CD14-positive monocyte (primary cell): ENCODE data around the gene RAB32. TPM values are rescaled to one million over a fixed set of nuclear protein-coding genes. Genes with fewer than 3 reads are reported as not detected.

Experiments
- DNase-seq, 3 donors: peaks; one replicate each; pipeline ENCODE4 v3.0.0-alpha.2; 2011 to 2022
- H2AFZ ChIP-seq: 2 replicates; pipeline ENCODE4 v1.6.0; 2012; ENCODE audit warnings: mild to moderate bottlenecking, low read depth, low read length, inconsistent platforms; ENCODE audit not compliant: insufficient read depth, poor library complexity, severe bottlenecking
- H3K27ac ChIP-seq, 2 donors: 1 replicate in 1 of 2; 2 replicates in 1 of 2; pipeline ENCODE4 v1.5.1; 2012 to 2013; ENCODE audit warnings: low read length in 2 of 2, control low read depth in 1 of 2, inconsistent platforms in 1 of 2, low read depth in 1 of 2, mild to moderate bottlenecking in 1 of 2
- H3K27me3 ChIP-seq, 2 donors: one replicate each; pipeline versions ENCODE4 v1.6.0 to v1.6.1; 2011 to 2013; ENCODE audit warnings: low read length in 2 of 2; ENCODE audit not compliant: control insufficient read depth in 2 of 2, insufficient read depth in 2 of 2
- H3K36me3 ChIP-seq, 2 donors: replicated peaks in 1 of 2; 1 replicate in 1 of 2; 2 replicates in 1 of 2; pipeline versions ENCODE4 v1.5.1 to v1.6.1; 2012 to 2013; ENCODE audit warnings: low read length in 2 of 2, control low read depth in 1 of 2, inconsistent platforms in 1 of 2, mild to moderate bottlenecking in 1 of 2; ENCODE audit not compliant: insufficient read depth in 2 of 2, control insufficient read depth in 1 of 2
- H3K4me1 ChIP-seq, 2 donors: 1 replicate in 1 of 2; 2 replicates in 1 of 2; pipeline versions ENCODE4 v1.5.1 to v1.6.1; 2012 to 2013; ENCODE audit warnings: low read length in 2 of 2, control low read depth in 1 of 2, inconsistent platforms in 1 of 2, mild to moderate bottlenecking in 1 of 2, moderate library complexity in 1 of 2; ENCODE audit not compliant: insufficient read depth in 2 of 2, control insufficient read depth in 1 of 2
- H3K4me2 ChIP-seq: replicated peaks from 2 replicates; pipeline ENCODE3; 2012; ENCODE audit warnings: low read length, moderate library complexity, mild to moderate bottlenecking; ENCODE audit not compliant: poor library complexity, severe bottlenecking; ENCODE audit errors: extremely low read depth
- H3K4me3 ChIP-seq, 3 experiments: fragments of 200-600 bp in 1 of 3; sonication (generic) in 1 of 3; replicated peaks in 1 of 3; 1 replicate in 2 of 3; 2 replicates in 1 of 3; pipeline ENCODE4 v1.5.1; 2011 to 2013; ENCODE audit warnings: low read length in 3 of 3, mild to moderate bottlenecking in 3 of 3, control low read depth in 2 of 3, low read depth in 2 of 3, inconsistent platforms in 1 of 3, moderate library complexity in 1 of 3
- H3K79me2 ChIP-seq: 2 replicates; pipeline ENCODE4 v1.6.0; 2012; ENCODE audit warnings: mild to moderate bottlenecking, control low read depth, inconsistent platforms, low read length, moderate library complexity; ENCODE audit not compliant: insufficient read depth
- H3K9ac ChIP-seq: 2 replicates; pipeline ENCODE4 v1.6.0; 2017; ENCODE audit warnings: low read length, mild to moderate bottlenecking; ENCODE audit not compliant: insufficient read depth, poor library complexity, severe bottlenecking
- H3K9me3 ChIP-seq, 2 donors: replicated peaks in 1 of 2; 1 replicate in 1 of 2; 2 replicates in 1 of 2; pipeline versions ENCODE4 v1.5.1 to v1.6.1; 2012 to 2013; ENCODE audit warnings: low read length in 2 of 2, control low read depth in 1 of 2; ENCODE audit not compliant: control insufficient read depth in 1 of 2, insufficient read depth in 1 of 2
- H4K20me1 ChIP-seq: 2 replicates; pipeline ENCODE4 v1.6.0; 2012; ENCODE audit warnings: mild to moderate bottlenecking, low read length, control low read depth, moderate library complexity; ENCODE audit not compliant: insufficient read depth
- H3K27ac Mint-ChIP-seq, 7 donors: one replicate each; pipeline ENCODE4 v1.8.0; 2020; ENCODE audit warnings: mild to moderate bottlenecking in 7 of 7, mixed read lengths in 7 of 7, moderate library complexity in 6 of 7, inconsistent platforms in 2 of 7
- H3K27me3 Mint-ChIP-seq, 3 donors: one replicate each; pipeline ENCODE4 v1.8.0; 2021 to 2022; ENCODE audit warnings: low read depth in 3 of 3, mild to moderate bottlenecking in 3 of 3, mixed read lengths in 3 of 3, moderate library complexity in 3 of 3, inconsistent platforms in 1 of 3
- H3K36me3 Mint-ChIP-seq, 2 donors: one replicate each; pipeline ENCODE4 v1.8.0; 2020; ENCODE audit warnings: mixed read lengths in 2 of 2, inconsistent platforms in 1 of 2, mild to moderate bottlenecking in 1 of 2
- H3K4me1 Mint-ChIP-seq: one replicate; pipeline ENCODE4 v1.8.0; 2020; ENCODE audit warnings: mild to moderate bottlenecking, mixed read lengths
- H3K4me3 Mint-ChIP-seq, 2 donors: one replicate each; pipeline ENCODE4 v1.8.0; 2020; ENCODE audit warnings: mild to moderate bottlenecking in 2 of 2, mixed read lengths in 2 of 2, moderate library complexity in 1 of 2
- H3K9me3 Mint-ChIP-seq, 7 donors: one replicate each; pipeline ENCODE4 v1.8.0; 2020 to 2022; ENCODE audit warnings: mixed read lengths in 7 of 7, mild to moderate bottlenecking in 6 of 7, moderate library complexity in 6 of 7, inconsistent platforms in 2 of 7
- WGBS: methylation state at CpG from one replicate; pipeline ENCODE4 v1.1.5; 2013; ENCODE audit warnings: missing lambda C conversion rate; ENCODE audit not compliant: insufficient coverage; 5-methylcytosine and 5-hydroxymethylcytosine counted together
- intact Hi-C, 2 donors: fragments of 100-400 bp; cut with micrococcal nuclease; formaldehyde crosslinking; loops; one replicate each; pipeline versions ENCODE4 v1.15.0 to v1.15.1; 2023
- polyA plus RNA-seq, 3 donors: library from polyadenylated mRNA; depleted of rRNA in 1 of 3; unstranded in 2 of 3; stranded (reverse) in 1 of 3; fragments of 300-500 nt in 2 of 3; fragments of >200 nt in 1 of 3; fragmentation: Illumina TruSeq in 2 of 3; gene quantifications; 1 replicate in 2 of 3; 2 replicates in 1 of 3; pipeline ENCODE4 v1.2.3, GENCODE V29; 2012 to 2021
- TF ChIP-seq, protein P1 (sequence below): fragments of 200-600 bp; IDR thresholded peaks from one replicate; pipeline ENCODE4 v1.8.0; 2022; ENCODE audit warnings: antibody characterized with exemption, mild to moderate bottlenecking

The RAB32 gene
- polyA plus RNA-seq, 3 donors, result 82.6 to 588 (median 429) TPM

- TF ChIP-seq, protein P1, sequence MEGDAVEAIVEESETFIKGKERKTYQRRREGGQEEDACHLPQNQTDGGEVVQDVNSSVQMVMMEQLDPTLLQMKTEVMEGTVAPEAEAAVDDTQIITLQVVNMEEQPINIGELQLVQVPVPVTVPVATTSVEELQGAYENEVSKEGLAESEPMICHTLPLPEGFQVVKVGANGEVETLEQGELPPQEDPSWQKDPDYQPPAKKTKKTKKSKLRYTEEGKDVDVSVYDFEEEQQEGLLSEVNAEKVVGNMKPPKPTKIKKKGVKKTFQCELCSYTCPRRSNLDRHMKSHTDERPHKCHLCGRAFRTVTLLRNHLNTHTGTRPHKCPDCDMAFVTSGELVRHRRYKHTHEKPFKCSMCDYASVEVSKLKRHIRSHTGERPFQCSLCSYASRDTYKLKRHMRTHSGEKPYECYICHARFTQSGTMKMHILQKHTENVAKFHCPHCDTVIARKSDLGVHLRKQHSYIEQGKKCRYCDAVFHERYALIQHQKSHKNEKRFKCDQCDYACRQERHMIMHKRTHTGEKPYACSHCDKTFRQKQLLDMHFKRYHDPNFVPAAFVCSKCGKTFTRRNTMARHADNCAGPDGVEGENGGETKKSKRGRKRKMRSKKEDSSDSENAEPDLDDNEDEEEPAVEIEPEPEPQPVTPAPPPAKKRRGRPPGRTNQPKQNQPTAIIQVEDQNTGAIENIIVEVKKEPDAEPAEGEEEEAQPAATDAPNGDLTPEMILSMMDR, result no peak
- H3K27me3 Mint-ChIP-seq, result no peaks in the 10 kb centered on the region
- Histone ChIP-seq H4K20me1 (no peaks in the 10 kb centered on the region), H3K4me1 (peaks cover 61 to 70% of the 10 kb centered on the region in 2 donors), H2AFZ (no peak overlapping the region), H3K79me2 (no peaks in the 10 kb centered on the region), H3K27ac (peak overlapping the region in 1 of 2 donors; percentile 52), H3K4me3 (peak overlapping the region in 1 of 3 experiments; percentile 63), H3K9ac (no peak overlapping the region), H3K4me2 (peak overlapping the region; percentile 71), H3K27me3 (no peaks in the 10 kb centered on the region), H3K36me3 (no peaks in the 10 kb centered on the region), H3K9me3 (no peaks in the 10 kb centered on the region)
- H3K4me1 Mint-ChIP-seq, result peaks cover 69% of the 10 kb centered on the region
- intact Hi-C loops, result loop anchor here (5.0 kb wide), 1 partner anchor 54 kb away; the partner anchor contains the start of gene RAB32 (in 2 of the 2)
- peaks cover 0 to 3% of the 10 kb centered on the region in 2 donors for H3K36me3 Mint-ChIP-seq
- peak; percentile 69 to 90 (median 89) for DNase-seq
- peak overlapping the region; percentile 33 to 91 (median 84) for H3K27ac Mint-ChIP-seq
- peak overlapping the region in 1 of 2 donors; percentile 46 for H3K4me3 Mint-ChIP-seq
- no peaks in the 10 kb centered on the region for H3K9me3 Mint-ChIP-seq
- no CpG with 5 or more reads among the region's 2 CpGs for whole genome bisulfite sequencing
Measured at GRCh38 chr6:146595972-146596731, 52.5 kb downstream of the RAB32 start.

DNA sequence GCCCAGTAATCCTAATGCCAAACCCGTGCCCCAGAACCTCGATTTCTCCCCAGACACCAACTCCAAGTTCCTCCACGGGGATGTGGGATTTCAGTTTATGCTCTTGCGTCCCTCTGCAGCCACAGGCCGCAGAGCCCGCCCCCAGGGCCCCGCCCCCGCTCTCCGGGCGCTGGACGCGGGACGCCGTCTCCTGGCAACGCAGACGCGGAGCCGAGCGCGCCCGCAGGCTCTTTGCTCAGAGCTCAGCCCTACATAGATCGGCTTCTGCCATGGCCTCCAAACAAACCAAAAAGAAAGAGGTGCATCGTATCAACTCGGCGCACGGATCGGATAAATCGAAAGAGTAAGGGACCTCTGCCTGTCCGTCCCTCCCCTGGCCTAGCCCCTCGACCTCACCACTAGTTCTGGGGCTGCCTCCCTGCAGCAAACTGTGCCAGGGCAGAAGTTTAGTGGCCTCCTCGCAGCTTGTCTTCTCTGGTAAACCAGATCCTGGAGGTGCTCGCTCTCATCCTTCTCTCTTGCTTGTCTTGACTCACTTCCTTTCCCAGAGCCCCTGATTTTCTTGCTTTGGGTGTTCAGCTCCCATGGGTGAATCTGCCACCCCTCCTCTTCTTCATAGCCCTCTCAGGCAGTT lies 55.3 kb downstream of the RAB32 start, which contains the start of gene ADGB:
Gene ADGB, plus strand, starts transcription at position 201 of the 634 bp plus-strand sequence. Its CDS starts 69 bp downstream, at position 270.
- H2AFZ ChIP-seq, result peak within 1 kb of the TSS; percentile 75
- intact Hi-C loops, result loop anchor here (5.0 kb wide), 1 partner anchor 57 kb away; the partner anchor contains the start of gene RAB32 (in 2 of the 2)
- 4% methylated on average over 30 of the region's 32 CpGs for WGBS
- Mint-ChIP-seq H3K27ac (peak within 1 kb of the TSS in 5 of 7 donors; percentile 40 to 86 (median 75)), H3K9me3 (no peaks in the 10 kb centered on the region), H3K27me3 (no peaks in the 10 kb centered on the region), H3K4me1 (peaks cover 53% of the 10 kb centered on the region), H3K36me3 (peaks cover 0 to 3% of the 10 kb centered on the region in 2 donors), H3K4me3 (peak within 1 kb of the TSS; percentile 88 to 93)
- H3K4me3 ChIP-seq, result peak within 1 kb of the TSS; percentile 41 to 77 (median 66)
- no peaks in the 10 kb centered on the region for H3K79me2 ChIP-seq
- no peaks in the 10 kb centered on the region for H3K36me3 ChIP-seq
- peak; percentile 40 to 48 (median 47) for DNase-seq
- H3K4me2 ChIP-seq, result peak within 1 kb of the TSS; percentile 76
- no peaks in the 10 kb centered on the region for H3K9me3 ChIP-seq
- TF ChIP-seq, protein P1, result no peak
- H3K27ac ChIP-seq, result no peak within 1 kb of the TSS
- H3K27me3 ChIP-seq, result no peaks in the 10 kb centered on the region
- peak within 1 kb of the TSS; percentile 15 for H3K9ac ChIP-seq
- peaks cover 53 to 55% of the 10 kb centered on the region in 2 donors for H3K4me1 ChIP-seq
- H4K20me1 ChIP-seq, result no peaks in the 10 kb centered on the region
